ENCODE measurements around the gene POU5F2. TPM values are rescaled to one million over a fixed set of nuclear protein-coding genes. Genes with fewer than 3 reads are reported as not detected.

POU5F2 gene
- total RNA-seq, 1 donor from 2014 or later, result 2.9 TPM

GRCh38 chr5:93715327-93715726, 26.1 kb downstream of the POU5F2 start:
- CTCF ChIA-PET, result no interaction called here

GRCh38 chr5:93708442-93708841, 33.0 kb downstream of the POU5F2 start:
- H3K4me3 Mint-ChIP-seq, result no peak overlapping the region
- TF ChIP-seq CTCF (IDR thresholded peaks at IDR 0.05), result no peak
- no peak for ATAC-seq (ENCODE audit: low read depth)
- peaks cover 10% of the 10 kb centered on the region for H3K36me3 Mint-ChIP-seq (ENCODE audit: low read depth)
- POLR2A ChIA-PET, result no interaction called here
- no peaks in the 10 kb centered on the region for H3K4me1 Mint-ChIP-seq
- CTCF ChIA-PET, result no interaction called here
- H3K27me3 Mint-ChIP-seq, result no peaks in the 10 kb centered on the region
- intact Hi-C loops (cut with micrococcal nuclease), result no loop called here
- DNase-seq, result no peak
- H3K27ac Mint-ChIP-seq, result no peak overlapping the region
- peaks cover 6% of the 10 kb centered on the region for H3K9me3 Mint-ChIP-seq

More at GRCh38 chr5:93715327-93715726, 26.1 kb downstream of the POU5F2 start:
- POLR2A ChIA-PET, result no interaction called here
- H3K36me3 Mint-ChIP-seq (ENCODE audit: low read depth), result peaks cover 17% of the 10 kb centered on the region
- H3K4me3 Mint-ChIP-seq, result no peak overlapping the region
- intact Hi-C loops (cut with micrococcal nuclease), result loop anchor here (5.0 kb wide), 1 partner anchor 48 kb away; no protein-coding TSS in a partner anchor
- peaks cover 7% of the 10 kb centered on the region for H3K9me3 Mint-ChIP-seq
- TF ChIP-seq CTCF (IDR thresholded peaks at IDR 0.05), result no peak
- ATAC-seq (ENCODE audit: low read depth), result no peak
- no peaks in the 10 kb centered on the region for H3K27me3 Mint-ChIP-seq
- no peak overlapping the region for H3K27ac Mint-ChIP-seq
- no peak for DNase-seq
- H3K4me1 Mint-ChIP-seq, result no peaks in the 10 kb centered on the region

DNA sequence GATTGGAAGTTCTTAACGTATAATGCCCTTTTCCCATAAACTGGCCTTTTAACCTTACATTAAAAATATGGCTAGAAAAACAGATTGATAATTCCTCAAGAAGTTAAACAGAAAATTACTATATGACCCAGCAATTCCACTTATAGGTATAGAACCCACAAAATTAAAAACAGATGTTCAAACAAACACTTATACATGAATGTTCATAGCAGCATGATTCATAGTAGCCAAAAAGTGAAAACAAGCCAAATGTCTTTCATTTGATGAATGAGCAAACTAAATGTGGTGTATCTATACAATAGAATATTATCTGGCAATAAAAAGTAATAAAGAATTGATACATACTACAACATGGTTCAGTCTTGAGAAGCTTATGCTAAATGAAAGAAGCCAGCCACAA, 35.5 kb downstream of the POU5F2 start:
- intact Hi-C loops (cut with micrococcal nuclease), result no loop called here
- CTCF ChIA-PET, result no interaction called here

DNA sequence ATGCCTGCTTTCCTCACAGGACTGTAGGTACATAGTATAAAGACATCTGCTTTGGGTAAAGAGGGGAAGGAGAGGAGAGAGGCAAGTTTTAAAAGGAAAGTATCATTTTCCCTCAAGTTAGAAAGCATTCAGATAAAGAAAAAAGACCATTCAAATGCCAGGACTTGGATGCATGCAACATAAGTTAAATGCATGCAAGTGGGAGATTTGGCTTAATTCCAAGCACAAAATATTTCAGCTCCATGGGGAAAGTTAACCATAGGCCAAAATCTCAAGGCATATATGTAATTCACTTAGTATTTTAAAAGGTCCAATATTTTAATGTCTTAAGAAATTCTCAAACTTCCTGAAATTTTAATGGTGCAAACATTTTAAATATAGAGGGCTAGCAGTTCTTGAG, 36.4 kb downstream of the POU5F2 start:
- Mint-ChIP-seq H3K4me1 (no peaks in the 10 kb centered on the region), H3K27me3 (no peaks in the 10 kb centered on the region), H3K4me3 (no peak overlapping the region), H3K9me3 (no peaks in the 10 kb centered on the region), H3K36me3 (ENCODE audit: low read depth) (peaks cover 9% of the 10 kb centered on the region), H3K27ac (no peak overlapping the region)
- POLR2A ChIA-PET, result no interaction called here
- CTCF ChIA-PET, result no interaction called here
- no peak for DNase-seq
- intact Hi-C loops (cut with micrococcal nuclease), result no loop called here
- ATAC-seq (ENCODE audit: low read depth), result no peak
- no peak for TF ChIP-seq CTCF (IDR thresholded peaks at IDR 0.05)

More for the DNA sequence above, 35.5 kb downstream of the POU5F2 start:
- H3K4me1 Mint-ChIP-seq, result no peaks in the 10 kb centered on the region
- H3K9me3 Mint-ChIP-seq, result no peaks in the 10 kb centered on the region
- POLR2A ChIA-PET, result no interaction called here
- no peak for TF ChIP-seq CTCF (IDR thresholded peaks at IDR 0.05)
- H3K27me3 Mint-ChIP-seq, result no peaks in the 10 kb centered on the region
- peaks cover 11% of the 10 kb centered on the region for H3K36me3 Mint-ChIP-seq (ENCODE audit: low read depth)
- H3K4me3 Mint-ChIP-seq, result no peak overlapping the region
- no peak overlapping the region for H3K27ac Mint-ChIP-seq
- ATAC-seq (ENCODE audit: low read depth) (no peak), DNase-seq (no peak)

DNA sequence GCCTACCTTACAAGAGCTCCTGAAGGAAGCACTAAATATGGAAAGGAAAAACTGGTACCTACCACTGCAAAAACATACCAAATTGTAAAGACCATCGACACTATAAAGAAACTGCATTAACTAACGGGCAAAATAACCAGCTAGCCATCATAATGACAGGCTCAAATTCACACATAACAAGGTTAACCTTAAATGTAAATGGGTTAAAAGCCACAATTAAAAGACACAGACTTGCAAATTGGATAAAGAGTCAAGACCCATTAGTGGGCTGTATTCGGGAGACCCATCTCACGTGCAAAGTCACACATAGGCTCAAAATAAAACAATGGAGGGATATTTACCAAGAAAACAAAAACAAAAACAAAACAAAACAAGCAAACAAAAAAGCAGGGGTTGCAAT, 49.4 kb downstream of the POU5F2 start:
- peaks cover 42% of the 10 kb centered on the region for H3K36me3 Mint-ChIP-seq (ENCODE audit: low read depth)
- peaks cover 20% of the 10 kb centered on the region for H3K9me3 Mint-ChIP-seq
- ChIA-PET POLR2A (no interaction called here), CTCF (no interaction called here)
- H3K27me3 Mint-ChIP-seq, result no peaks in the 10 kb centered on the region
- DNase-seq, result no peak
- H3K4me1 Mint-ChIP-seq, result no peaks in the 10 kb centered on the region
- no peak overlapping the region for H3K4me3 Mint-ChIP-seq
- no peak overlapping the region for H3K27ac Mint-ChIP-seq
- ATAC-seq (ENCODE audit: low read depth), result no peak
- no peak for TF ChIP-seq CTCF (IDR thresholded peaks at IDR 0.05)
- intact Hi-C loops (cut with micrococcal nuclease), result no loop called here

Other genes starting within 250 kb of the POU5F2 start
- 0.15 TPM in 1 of 2 replicates, not detected in the other for gene NR2F1-AS1, start 160.4 kb downstream of the POU5F2 start, total RNA-seq
- not detected in 2 replicates for gene NR2F1, start 158.4 kb downstream of the POU5F2 start, total RNA-seq

Measured in activated B cell treated with CpG ODN at 0.5 μM for 24 hours (primary cell).